KMS-11 (cell line): ENCODE results near the gene NPS.

ENCODE experiments used
- H2AFZ ChIP-seq: fragments of 200-600 bp; sonication (generic); 2 replicates; pipeline ENCODE4 v1.6.1; 2016; ENCODE audit warnings: antibody characterized with exemption, mixed run types, low read depth
- H3K27ac ChIP-seq: fragments of 200-600 bp; sonication (generic); 2 replicates; pipeline ENCODE4 v1.6.1; 2016; ENCODE audit warnings: mild to moderate bottlenecking, mixed run types
- H3K27me3 ChIP-seq: fragments of 200-600 bp; sonication (generic); 2 replicates; pipeline ENCODE4 v1.6.1; 2017; ENCODE audit warnings: mild to moderate bottlenecking, low read depth, mixed run types, moderate library complexity; ENCODE audit not compliant: insufficient read depth
- H3K36me3 ChIP-seq: fragments of 200-600 bp; sonication (generic); 2 replicates; pipeline ENCODE4 v1.6.1; 2017; ENCODE audit warnings: mild to moderate bottlenecking, mixed run types; ENCODE audit not compliant: insufficient read depth
- H3K4me1 ChIP-seq: fragments of 200-600 bp; sonication (generic); 2 replicates; pipeline ENCODE4 v1.6.1; 2016; ENCODE audit warnings: mild to moderate bottlenecking, low read depth, mixed run types; ENCODE audit not compliant: poor library complexity, severe bottlenecking
- H3K4me2 ChIP-seq: fragments of 200-600 bp; sonication (generic); 2 replicates; pipeline ENCODE4 v1.7.0; 2016; ENCODE audit warnings: mild to moderate bottlenecking, mixed run types
- H3K4me3 ChIP-seq: fragments of 200-600 bp; sonication (generic); IDR thresholded peaks from 2 replicates; pipeline ENCODE4 v1.6.1; 2017; ENCODE audit warnings: low read depth, low read length, mixed read lengths; ENCODE audit not compliant: insufficient read depth
- H3K79me2 ChIP-seq: fragments of 200-600 bp; sonication (generic); 2 replicates; pipeline ENCODE4 v1.6.1; 2016; ENCODE audit warnings: low read depth, mixed run types; ENCODE audit not compliant: insufficient read depth
- H3K9ac ChIP-seq: fragments of 200-600 bp; sonication (generic); 2 replicates; pipeline ENCODE4 v1.6.1; 2016; ENCODE audit warnings: mild to moderate bottlenecking, mixed run types
- H4K20me1 ChIP-seq: fragments of 200-600 bp; sonication (generic); 2 replicates; pipeline ENCODE4 v1.6.1; 2016; ENCODE audit warnings: mild to moderate bottlenecking, mixed run types; ENCODE audit not compliant: insufficient read depth
- TF ChIP-seq, protein P1 (sequence below): fragments of 200-600 bp; sonication (generic); conservative IDR thresholded peaks from 2 replicates; pipeline ENCODE4 v1.6.1; 2017; ENCODE audit warnings: low read depth, mild to moderate bottlenecking, antibody characterized with exemption, low read length, moderate library complexity, mixed read lengths

Gene NPS

DNA sequence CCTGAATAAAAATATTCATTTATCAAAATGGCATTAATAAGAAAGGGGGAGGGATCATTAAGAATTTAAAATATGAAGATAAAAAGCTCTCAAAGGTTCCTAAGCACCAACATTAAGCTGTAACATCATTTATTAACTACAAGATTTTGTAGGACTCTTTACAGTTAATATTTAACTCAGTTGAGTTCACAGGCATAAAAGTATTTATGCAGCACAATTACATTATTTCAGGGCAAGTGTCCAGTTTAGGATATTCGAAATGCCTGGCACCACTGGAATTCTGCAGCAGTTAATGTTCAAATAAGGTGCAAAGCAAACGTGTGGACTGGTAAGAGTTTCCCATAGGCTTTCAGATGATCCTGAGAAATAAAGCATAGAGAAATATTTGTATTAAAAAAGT, 30.5 kb downstream of the NPS start:
- Histone ChIP-seq H3K4me1 (no peaks in the 10 kb centered on the region), H3K9ac (no peak overlapping the region), H2AFZ (no peak overlapping the region), H3K79me2 (no peaks in the 10 kb centered on the region), H3K4me2 (no peak overlapping the region), H3K4me3 (no peak overlapping the region), H3K36me3 (no peaks in the 10 kb centered on the region), H3K27ac (no peak overlapping the region), H3K27me3 (no peaks in the 10 kb centered on the region), H4K20me1 (no peaks in the 10 kb centered on the region)
- TF ChIP-seq, protein P1, sequence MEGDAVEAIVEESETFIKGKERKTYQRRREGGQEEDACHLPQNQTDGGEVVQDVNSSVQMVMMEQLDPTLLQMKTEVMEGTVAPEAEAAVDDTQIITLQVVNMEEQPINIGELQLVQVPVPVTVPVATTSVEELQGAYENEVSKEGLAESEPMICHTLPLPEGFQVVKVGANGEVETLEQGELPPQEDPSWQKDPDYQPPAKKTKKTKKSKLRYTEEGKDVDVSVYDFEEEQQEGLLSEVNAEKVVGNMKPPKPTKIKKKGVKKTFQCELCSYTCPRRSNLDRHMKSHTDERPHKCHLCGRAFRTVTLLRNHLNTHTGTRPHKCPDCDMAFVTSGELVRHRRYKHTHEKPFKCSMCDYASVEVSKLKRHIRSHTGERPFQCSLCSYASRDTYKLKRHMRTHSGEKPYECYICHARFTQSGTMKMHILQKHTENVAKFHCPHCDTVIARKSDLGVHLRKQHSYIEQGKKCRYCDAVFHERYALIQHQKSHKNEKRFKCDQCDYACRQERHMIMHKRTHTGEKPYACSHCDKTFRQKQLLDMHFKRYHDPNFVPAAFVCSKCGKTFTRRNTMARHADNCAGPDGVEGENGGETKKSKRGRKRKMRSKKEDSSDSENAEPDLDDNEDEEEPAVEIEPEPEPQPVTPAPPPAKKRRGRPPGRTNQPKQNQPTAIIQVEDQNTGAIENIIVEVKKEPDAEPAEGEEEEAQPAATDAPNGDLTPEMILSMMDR, result no peak

DNA sequence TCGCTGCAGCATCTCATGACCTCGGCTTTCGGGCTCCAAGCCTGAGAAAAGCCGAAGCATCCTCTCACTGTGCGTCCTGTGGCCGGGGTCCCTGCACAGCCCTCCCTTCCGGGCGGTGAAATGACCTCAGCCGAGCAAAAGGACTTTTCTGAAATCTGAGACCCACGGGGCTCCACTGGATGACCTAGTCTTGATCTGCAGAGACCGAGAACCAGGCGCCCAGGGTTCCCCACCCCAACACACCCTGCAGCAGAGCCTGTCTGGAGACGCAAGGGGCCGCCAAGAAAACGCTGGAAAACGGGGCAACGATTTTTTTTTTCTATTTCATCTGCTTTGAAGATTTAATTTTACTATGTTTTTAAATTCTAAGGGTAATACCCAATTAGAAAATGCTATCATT, 31.7 kb downstream of the NPS start:
- Histone ChIP-seq H3K4me2 (no peak overlapping the region), H3K27me3 (no peaks in the 10 kb centered on the region), H2AFZ (no peak overlapping the region), H3K79me2 (no peaks in the 10 kb centered on the region), H3K36me3 (no peaks in the 10 kb centered on the region), H3K27ac (no peak overlapping the region), H3K4me1 (no peaks in the 10 kb centered on the region), H4K20me1 (no peaks in the 10 kb centered on the region), H3K4me3 (no peak overlapping the region), H3K9ac (no peak overlapping the region)
- TF ChIP-seq, protein P1, result no peak

DNA sequence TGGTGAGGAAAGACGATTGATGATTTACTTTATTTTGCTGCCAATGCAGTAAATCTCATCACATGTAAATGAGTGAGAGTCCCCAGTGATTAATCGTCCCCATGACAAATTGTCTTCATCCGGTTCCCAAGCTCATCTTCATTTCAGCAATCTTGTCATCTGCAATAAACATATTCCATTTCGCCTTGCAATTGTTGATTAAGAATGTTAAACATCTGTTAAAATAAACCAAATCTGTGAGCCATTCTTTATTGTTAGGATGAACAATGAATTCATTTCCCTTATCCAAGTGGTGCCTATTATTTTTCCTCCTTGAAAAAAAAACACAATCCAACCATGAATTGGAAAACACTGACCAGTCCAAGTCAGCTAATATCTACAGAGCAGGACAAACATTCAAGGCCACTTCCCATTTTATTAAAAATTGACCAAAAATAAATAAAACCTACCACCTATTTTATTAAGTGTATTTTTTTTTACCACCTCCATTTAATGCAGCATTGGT, 36.5 kb downstream of the NPS start:
- H3K27ac ChIP-seq, result no peak overlapping the region
- H3K4me1 ChIP-seq, result no peaks in the 10 kb centered on the region
- H4K20me1 ChIP-seq, result no peaks in the 10 kb centered on the region
- H3K27me3 ChIP-seq, result no peaks in the 10 kb centered on the region
- no peak overlapping the region for H2AFZ ChIP-seq
- H3K36me3 ChIP-seq, result no peaks in the 10 kb centered on the region
- H3K4me3 ChIP-seq, result no peak overlapping the region
- H3K4me2 ChIP-seq, result no peak overlapping the region
- H3K9ac ChIP-seq, result no peak overlapping the region
- no peaks in the 10 kb centered on the region for H3K79me2 ChIP-seq
- TF ChIP-seq, protein P1, result no peak

DNA sequence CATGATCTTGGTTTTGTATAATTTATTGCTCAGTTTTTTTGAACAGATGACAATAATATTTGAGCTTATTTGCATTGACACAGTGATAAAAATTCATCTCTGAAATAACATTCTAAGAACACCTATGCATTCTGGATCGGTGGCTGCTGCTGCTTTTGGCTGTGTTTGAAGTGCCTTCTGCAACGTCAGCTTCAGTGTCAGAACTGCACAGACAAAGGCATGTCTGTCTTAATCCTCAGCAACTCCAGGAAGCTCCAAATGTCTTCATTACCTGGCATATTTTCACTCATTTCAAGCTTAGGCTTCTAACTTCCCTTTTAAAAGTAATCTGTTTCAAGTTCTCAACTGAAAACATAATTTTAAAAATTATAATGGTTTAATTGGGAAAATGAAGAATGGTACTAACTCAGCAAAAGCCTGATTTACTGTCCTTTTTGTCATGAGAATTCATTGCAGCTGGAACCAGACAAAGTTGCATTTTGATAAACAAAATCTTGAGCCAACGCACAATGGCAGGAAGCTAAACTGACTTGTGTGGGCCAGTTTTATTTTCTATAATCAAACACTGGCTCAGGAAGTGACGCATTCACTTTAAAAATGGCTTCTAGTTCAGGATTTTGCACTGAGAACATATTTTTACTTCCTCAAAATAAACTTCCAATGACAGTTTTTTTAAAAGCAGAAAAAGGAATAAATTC, 38.7 kb downstream of the NPS start:
- H3K27me3 ChIP-seq, result no peaks in the 10 kb centered on the region
- H3K9ac ChIP-seq, result no peak overlapping the region
- no peak overlapping the region for H3K4me2 ChIP-seq
- H2AFZ ChIP-seq, result no peak overlapping the region
- no peaks in the 10 kb centered on the region for H3K4me1 ChIP-seq
- H4K20me1 ChIP-seq, result no peaks in the 10 kb centered on the region
- H3K27ac ChIP-seq, result no peak overlapping the region
- no peaks in the 10 kb centered on the region for H3K79me2 ChIP-seq
- no peak overlapping the region for H3K4me3 ChIP-seq
- TF ChIP-seq, protein P1, result no peak
- no peaks in the 10 kb centered on the region for H3K36me3 ChIP-seq
